ENCODE results near the gene PSME3. TPM values are rescaled to one million over a fixed set of nuclear protein-coding genes. Genes with fewer than 3 reads are reported as not detected.
A peak's percentile ranks its signal among the peaks of the same experiment; 100 is the strongest.

Gene PSME3
- total and polyA plus RNA-seq, 2 of the 13 experiments (the other 11 are each of a cell fraction or from before 2014, with no cell fraction given) = 66.3 to 135 TPM

DNA sequence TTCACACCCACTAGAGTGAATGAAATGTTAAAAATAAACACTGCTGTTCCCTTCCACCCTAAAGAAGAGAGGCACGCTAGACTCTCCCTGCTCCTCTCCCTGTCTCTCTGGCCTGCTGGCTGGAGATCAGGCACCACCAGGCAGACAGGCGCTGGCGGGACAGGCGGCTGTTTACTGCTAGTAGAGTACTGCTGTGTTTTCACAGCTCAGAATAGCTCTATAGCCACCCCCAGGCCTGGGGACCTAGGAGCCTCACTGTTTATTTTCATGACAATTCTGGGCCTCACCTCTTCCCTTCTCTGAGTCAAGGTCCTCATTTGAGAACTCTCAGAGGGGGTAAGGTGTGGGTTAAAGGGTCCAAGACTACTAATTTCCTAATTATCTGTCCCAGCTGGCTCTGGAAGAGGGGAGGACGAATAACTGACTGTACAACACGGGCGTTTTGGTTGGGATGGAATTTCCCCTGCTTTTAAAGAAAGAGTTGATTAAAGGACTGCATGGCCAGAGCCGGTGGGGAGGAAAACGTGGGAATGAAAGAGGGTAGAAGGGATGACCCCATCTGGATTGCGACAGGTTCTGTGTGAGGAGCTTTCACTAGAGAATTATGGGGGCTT lies 58.4 kb downstream of the PSME3 start (continued):
- TF ChIP-seq, protein P1, sequence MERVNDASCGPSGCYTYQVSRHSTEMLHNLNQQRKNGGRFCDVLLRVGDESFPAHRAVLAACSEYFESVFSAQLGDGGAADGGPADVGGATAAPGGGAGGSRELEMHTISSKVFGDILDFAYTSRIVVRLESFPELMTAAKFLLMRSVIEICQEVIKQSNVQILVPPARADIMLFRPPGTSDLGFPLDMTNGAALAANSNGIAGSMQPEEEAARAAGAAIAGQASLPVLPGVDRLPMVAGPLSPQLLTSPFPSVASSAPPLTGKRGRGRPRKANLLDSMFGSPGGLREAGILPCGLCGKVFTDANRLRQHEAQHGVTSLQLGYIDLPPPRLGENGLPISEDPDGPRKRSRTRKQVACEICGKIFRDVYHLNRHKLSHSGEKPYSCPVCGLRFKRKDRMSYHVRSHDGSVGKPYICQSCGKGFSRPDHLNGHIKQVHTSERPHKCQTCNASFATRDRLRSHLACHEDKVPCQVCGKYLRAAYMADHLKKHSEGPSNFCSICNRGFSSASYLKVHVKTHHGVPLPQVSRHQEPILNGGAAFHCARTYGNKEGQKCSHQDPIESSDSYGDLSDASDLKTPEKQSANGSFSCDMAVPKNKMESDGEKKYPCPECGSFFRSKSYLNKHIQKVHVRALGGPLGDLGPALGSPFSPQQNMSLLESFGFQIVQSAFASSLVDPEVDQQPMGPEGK (CRISPR knock-in tag; IDR thresholded peaks at IDR 0.05) = no peak
- TF ChIP-seq ZNF24 (IDR thresholded peaks at IDR 0.05) = no peak
- TF ChIP-seq CCDC6 (CRISPR knock-in tag; IDR thresholded peaks at IDR 0.05) = no peak
- TF ChIP-seq, protein P2, sequence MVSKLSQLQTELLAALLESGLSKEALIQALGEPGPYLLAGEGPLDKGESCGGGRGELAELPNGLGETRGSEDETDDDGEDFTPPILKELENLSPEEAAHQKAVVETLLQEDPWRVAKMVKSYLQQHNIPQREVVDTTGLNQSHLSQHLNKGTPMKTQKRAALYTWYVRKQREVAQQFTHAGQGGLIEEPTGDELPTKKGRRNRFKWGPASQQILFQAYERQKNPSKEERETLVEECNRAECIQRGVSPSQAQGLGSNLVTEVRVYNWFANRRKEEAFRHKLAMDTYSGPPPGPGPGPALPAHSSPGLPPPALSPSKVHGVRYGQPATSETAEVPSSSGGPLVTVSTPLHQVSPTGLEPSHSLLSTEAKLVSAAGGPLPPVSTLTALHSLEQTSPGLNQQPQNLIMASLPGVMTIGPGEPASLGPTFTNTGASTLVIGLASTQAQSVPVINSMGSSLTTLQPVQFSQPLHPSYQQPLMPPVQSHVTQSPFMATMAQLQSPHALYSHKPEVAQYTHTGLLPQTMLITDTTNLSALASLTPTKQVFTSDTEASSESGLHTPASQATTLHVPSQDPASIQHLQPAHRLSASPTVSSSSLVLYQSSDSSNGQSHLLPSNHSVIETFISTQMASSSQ (IDR thresholded peaks at IDR 0.05; ENCODE audit: low read depth) = peak; percentile 43; the same call in 1 of the 2 replicates
- TF ChIP-seq, protein P2 (CRISPR knock-in tag; IDR thresholded peaks at IDR 0.05; ENCODE audit: borderline replicate concordance) = no peak; the same call in 1 of the 2 replicates
- 0 out of 2 replicates have a peak, but pooled peaks have one; percentile 31 for TF ChIP-seq ZNF121 (CRISPR knock-in tag; IDR thresholded peaks at IDR 0.05)
- peak; percentile 15; the same call in 1 of the 2 replicates for TF ChIP-seq ZMYM4 (CRISPR knock-in tag; IDR thresholded peaks at IDR 0.05)
- TF ChIP-seq TEAD2 (CRISPR knock-in tag; IDR thresholded peaks at IDR 0.05) = no peak
- no peak for TF ChIP-seq PCBP2 (optimal IDR thresholded peaks at IDR 0.05; ENCODE audit: low read depth, low read length, poor library complexity, severe bottlenecking)
- TF ChIP-seq STAG1 (CRISPR knock-in tag; IDR thresholded peaks at IDR 0.05) = no peak
- peak; percentile 44; the same call in 1 of the 2 replicates for TF ChIP-seq ZNF543 (CRISPR knock-in tag; IDR thresholded peaks at IDR 0.05)
- TF ChIP-seq, protein P3, sequence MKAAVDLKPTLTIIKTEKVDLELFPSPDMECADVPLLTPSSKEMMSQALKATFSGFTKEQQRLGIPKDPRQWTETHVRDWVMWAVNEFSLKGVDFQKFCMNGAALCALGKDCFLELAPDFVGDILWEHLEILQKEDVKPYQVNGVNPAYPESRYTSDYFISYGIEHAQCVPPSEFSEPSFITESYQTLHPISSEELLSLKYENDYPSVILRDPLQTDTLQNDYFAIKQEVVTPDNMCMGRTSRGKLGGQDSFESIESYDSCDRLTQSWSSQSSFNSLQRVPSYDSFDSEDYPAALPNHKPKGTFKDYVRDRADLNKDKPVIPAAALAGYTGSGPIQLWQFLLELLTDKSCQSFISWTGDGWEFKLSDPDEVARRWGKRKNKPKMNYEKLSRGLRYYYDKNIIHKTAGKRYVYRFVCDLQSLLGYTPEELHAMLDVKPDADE (CRISPR knock-in tag; IDR thresholded peaks at IDR 0.05) = no peak
- TF ChIP-seq ZNF816 (CRISPR knock-in tag; IDR thresholded peaks at IDR 0.05; ENCODE audit: borderline replicate concordance) = 0 out of 2 replicates have a peak, but pooled peaks have one; percentile 76
- TF ChIP-seq HNRNPK (IDR thresholded peaks at IDR 0.05; ENCODE audit: low read depth, low read length, poor library complexity, severe bottlenecking) = no peak
- TF ChIP-seq GATAD2A (CRISPR knock-in tag; IDR thresholded peaks at IDR 0.05) = peak; percentile 70
- TF ChIP-seq ZNF737 (CRISPR knock-in tag; IDR thresholded peaks at IDR 0.05; ENCODE audit: borderline replicate concordance) = no peak
- no peak for TF ChIP-seq SSRP1 (CRISPR knock-in tag; IDR thresholded peaks at IDR 0.05)
- TF ChIP-seq, protein P4, sequence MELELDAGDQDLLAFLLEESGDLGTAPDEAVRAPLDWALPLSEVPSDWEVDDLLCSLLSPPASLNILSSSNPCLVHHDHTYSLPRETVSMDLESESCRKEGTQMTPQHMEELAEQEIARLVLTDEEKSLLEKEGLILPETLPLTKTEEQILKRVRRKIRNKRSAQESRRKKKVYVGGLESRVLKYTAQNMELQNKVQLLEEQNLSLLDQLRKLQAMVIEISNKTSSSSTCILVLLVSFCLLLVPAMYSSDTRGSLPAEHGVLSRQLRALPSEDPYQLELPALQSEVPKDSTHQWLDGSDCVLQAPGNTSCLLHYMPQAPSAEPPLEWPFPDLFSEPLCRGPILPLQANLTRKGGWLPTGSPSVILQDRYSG (CRISPR knock-in tag; IDR thresholded peaks at IDR 0.05) = 0 out of 2 replicates have a peak, but pooled peaks have one; percentile 35
- no peak for TF ChIP-seq ISX (CRISPR knock-in tag; conservative IDR thresholded peaks at IDR 0.05)
- TF ChIP-seq MAF1 (CRISPR knock-in tag; IDR thresholded peaks at IDR 0.05; ENCODE audit: borderline replicate concordance) = no peak
- TF ChIP-seq SMC3 (IDR thresholded peaks at IDR 0.05; ENCODE audit: low read length) = 0 out of 2 replicates have a peak, but pooled peaks have one; percentile 6
- TF ChIP-seq, protein P5, sequence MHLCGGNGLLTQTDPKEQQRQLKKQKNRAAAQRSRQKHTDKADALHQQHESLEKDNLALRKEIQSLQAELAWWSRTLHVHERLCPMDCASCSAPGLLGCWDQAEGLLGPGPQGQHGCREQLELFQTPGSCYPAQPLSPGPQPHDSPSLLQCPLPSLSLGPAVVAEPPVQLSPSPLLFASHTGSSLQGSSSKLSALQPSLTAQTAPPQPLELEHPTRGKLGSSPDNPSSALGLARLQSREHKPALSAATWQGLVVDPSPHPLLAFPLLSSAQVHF (CRISPR knock-in tag; IDR thresholded peaks at IDR 0.05) = no peak

All from HepG2 (cell line).